Measurements from ENCODE around the gene PRH1.

GRCh38 chr12:10847744-10848143, 36.3 kb downstream of the PRH1 start:
- TF ChIP-seq CTCF (conservative IDR thresholded peaks at IDR 0.05; ENCODE audit: low read depth, low read length) (no peak), EZH2 (IDR thresholded peaks at IDR 0.05; ENCODE audit: low read length, unreplicated experiment) (no peak)
